HCT116 (cell line): Measurements from ENCODE around the gene SLC66A2. TPM values are rescaled to one million over a fixed set of nuclear protein-coding genes. Genes with fewer than 3 reads are reported as not detected.

Experiments
- ATAC-seq: fragments of 200-7000 bp; cut with Tn5 transposase; 2 replicates; pipeline ENCODE4 v1.9.1; 2020; ENCODE audit warnings: mild to moderate bottlenecking, moderate library complexity
- BruUV-seq: library from RNA; stranded (reverse); fragments of 400-500 nt; replicated peaks from 2 replicates; lab custom pipeline; 2021; lab: Mats Ljungman, UMichigan
- CTCF ChIA-PET: fragments of 300-600 bp; sonication (Branson Sonifier 250); formaldehyde crosslinking; loops from one replicate; lab custom pipeline; 2021; ENCODE audit warnings: antibody characterized with exemption; lab: Charles Lee
- POLR2A ChIA-PET: fragments of 300-600, 350-600 bp; sonication (Branson Sonifier 250); formaldehyde crosslinking; loops from one replicate; lab custom pipeline; 2021; ENCODE audit warnings: antibody characterized with exemption; lab: Charles Lee
- RAD21 ChIA-PET, 2 experiments: fragments of 300-600 bp; sonication (Branson Sonifier 250); formaldehyde crosslinking; loops; one replicate each; lab custom pipeline; 2023; ENCODE audit warnings: low total read pairs in 2 of 2; ENCODE audit not compliant: uncharacterized antibody in 2 of 2, unreplicated experiment in 2 of 2, low non-redundant PET in 1 of 2; lab: Charles Lee
- DNase-seq: peaks from one replicate; pipeline ENCODE4 v3.0.0-alpha.2; 2010; ENCODE audit warnings: low read depth, low spot score
- H2AFZ ChIP-seq: fragments of 200-600 bp; shearing (Covaris generic), sonication (generic); 2 replicates; pipeline ENCODE4 v1.6.1; 2017; ENCODE audit warnings: low read depth, mixed run types, mixed read lengths, antibody characterized with exemption, low read length; ENCODE audit not compliant: poor library complexity, severe bottlenecking
- H3K27ac ChIP-seq: 2 replicates; pipeline ENCODE4 v1.5.1; 2012; ENCODE audit warnings: low read depth, low read length
- H3K27me3 ChIP-seq: fragments of 200-600 bp; sonication (generic); 2 replicates; pipeline ENCODE4 v1.6.1; 2016; ENCODE audit warnings: mixed run types, low read length, mixed read lengths; ENCODE audit not compliant: insufficient read depth
- H3K36me3 ChIP-seq, 2 experiments: fragments of 200-500 bp in 1 of 2; fragments of 200-600 bp in 1 of 2; sonication (Bioruptor generic) in 1 of 2; sonication (generic) in 1 of 2; 2 replicates each; pipeline versions ENCODE4 v1.5.1 to v1.6.1; 2014 to 2016; ENCODE audit warnings: low read length in 2 of 2, inconsistent platforms in 1 of 2, mixed read lengths in 1 of 2, mixed run types in 1 of 2; ENCODE audit not compliant: insufficient read depth in 2 of 2, control insufficient read depth in 1 of 2
- H3K4me1 ChIP-seq, 2 experiments: fragments of 200-600 bp in 1 of 2; sonication (generic) in 1 of 2; 2 replicates each; pipeline versions ENCODE4 v1.5.1 to v1.6.1; 2012 to 2017; ENCODE audit warnings: low read length in 2 of 2, inconsistent platforms in 1 of 2, mild to moderate bottlenecking in 1 of 2, mixed read lengths in 1 of 2, mixed run types in 1 of 2, moderate library complexity in 1 of 2; ENCODE audit not compliant: insufficient read depth in 2 of 2, control insufficient read depth in 1 of 2
- H3K4me2 ChIP-seq: fragments of 200-600 bp; sonication (generic); 2 replicates; pipeline ENCODE4 v1.6.1; 2017; ENCODE audit warnings: mixed run types, low read length, mixed read lengths
- H3K4me3 ChIP-seq, 2 experiments: fragments of 200-600 bp in 1 of 2; sonication (generic) in 1 of 2; replicated peaks in 1 of 2; 2 replicates each; pipeline ENCODE4 v1.5.1; 2011 to 2016; ENCODE audit warnings: low read length in 2 of 2, control low read depth in 1 of 2, low read depth in 1 of 2, mild to moderate bottlenecking in 1 of 2, mixed read lengths in 1 of 2, mixed run types in 1 of 2
- H3K79me2 ChIP-seq: fragments of 200-600 bp; sonication (generic); 2 replicates; pipeline ENCODE4 v1.6.1; 2017; ENCODE audit warnings: mild to moderate bottlenecking, mixed run types, low read length, moderate library complexity, mixed read lengths; ENCODE audit not compliant: insufficient read depth
- H3K9ac ChIP-seq: fragments of 200-600 bp; sonication (generic); 2 replicates; pipeline ENCODE4 v1.6.1; 2016; ENCODE audit warnings: low read length, mixed read lengths
- H3K9me2 ChIP-seq: fragments of 200-600 bp; sonication (generic), shearing (Covaris generic); 2 replicates; pipeline ENCODE4 v1.6.1; 2017; ENCODE audit warnings: mixed run types, mild to moderate bottlenecking, moderate library complexity; ENCODE audit not compliant: insufficient read depth
- H3K9me3 ChIP-seq, 2 experiments: fragments of 200-500 bp in 1 of 2; fragments of 200-600 bp in 1 of 2; sonication (Bioruptor generic) in 1 of 2; sonication (generic) in 1 of 2; 2 replicates each; pipeline ENCODE4 v1.6.1; 2014 to 2017; ENCODE audit warnings: low read length in 2 of 2, mixed read lengths in 2 of 2, inconsistent platforms in 1 of 2, low read depth in 1 of 2, mild to moderate bottlenecking in 1 of 2, mixed run types in 1 of 2, moderate library complexity in 1 of 2; ENCODE audit not compliant: control insufficient read depth in 1 of 2, insufficient read depth in 1 of 2
- H4K20me1 ChIP-seq: fragments of 200-600 bp; sonication (generic), shearing (Covaris generic); 2 replicates; pipeline ENCODE4 v1.6.1; 2017; ENCODE audit warnings: mixed run types, mild to moderate bottlenecking, moderate library complexity; ENCODE audit not compliant: insufficient read depth
- CBX3 ChIP-seq: IDR thresholded peaks from 2 replicates; pipeline ENCODE4 v1.6.1; 2012; ENCODE audit warnings: low read depth
- EGR1 ChIP-seq: IDR thresholded peaks from 2 replicates; pipeline ENCODE4 v1.6.1; 2012; ENCODE audit warnings: low read depth
- EZH2 ChIP-seq: fragments of 200-600 bp; sonication (generic); IDR thresholded peaks from 2 replicates; pipeline ENCODE4 v1.6.1; 2017; ENCODE audit warnings: antibody characterized with exemption, mixed run types
- JUND ChIP-seq: IDR thresholded peaks from 2 replicates; pipeline ENCODE4 v1.6.1; 2012
- MAX ChIP-seq: IDR thresholded peaks from 2 replicates; pipeline ENCODE4 v1.6.1; 2012
- POLR2A ChIP-seq: IDR thresholded peaks from 2 replicates; pipeline ENCODE4 v1.7.0; 2011; ENCODE audit warnings: borderline replicate concordance; ENCODE audit not compliant: insufficient read depth, insufficient read length; ENCODE audit errors: extremely low read depth
- RAD21 ChIP-seq: IDR thresholded peaks from 2 replicates; pipeline ENCODE4 v1.6.1; 2012; ENCODE audit warnings: low read depth, mild to moderate bottlenecking
- YY1 ChIP-seq: IDR thresholded peaks from 2 replicates; pipeline ENCODE4 v1.6.1; 2011; ENCODE audit warnings: low read length, low read depth, moderate library complexity, mild to moderate bottlenecking; ENCODE audit not compliant: insufficient replicate concordance; ENCODE audit errors: extremely low read depth
- ZNF274 ChIP-seq: fragments of 200-500 bp; sonication (Bioruptor generic); IDR thresholded peaks from 2 replicates; pipeline ENCODE4 v1.6.1; 2014; ENCODE audit warnings: mild to moderate bottlenecking, low read depth, low read length, inconsistent platforms
- intact Hi-C: fragments of 100-400 bp; cut with micrococcal nuclease; formaldehyde crosslinking; loops from 2 replicates; pipeline ENCODE4 v1.10.0; 2022
- total RNA-seq: library from RNA; stranded (reverse); gene quantifications from one replicate; pipeline ENCODE4 v1.2.1, GENCODE V29; 2021; ENCODE audit not compliant: unreplicated experiment
- TF ChIP-seq, protein P1 (sequence below): IDR thresholded peaks from 2 replicates; pipeline ENCODE4 v1.6.1; 2012

The SLC66A2 gene
- total RNA-seq, 1 experiment from 2014 or later, result 44.9 TPM

- CTCF ChIA-PET, result no interaction called here
- peaks cover 94% of the 10 kb centered on the region for H3K79me2 ChIP-seq
- H3K9ac ChIP-seq, result no peak overlapping the region
- POLR2A ChIA-PET, result no interaction called here
- H3K4me3 ChIP-seq, result no peak overlapping the region
- no peak for ATAC-seq
- BruUV-seq, result no TSS peak
- peaks cover 49% of the 10 kb centered on the region; the same call in 1 of the 2 replicates for H4K20me1 ChIP-seq
- H3K9me2 ChIP-seq, result no peaks in the 10 kb centered on the region
- TF ChIP-seq EGR1 (no peak), POLR2A (no peak), CBX3 (no peak), ZNF274 (no peak)
- DNase-seq, result no peak
- peaks cover 36 to 41% of the 10 kb centered on the region in 2 experiments for H3K36me3 ChIP-seq
- H3K9me3 ChIP-seq, result no peaks in the 10 kb centered on the region
- no peaks in the 10 kb centered on the region for H3K27me3 ChIP-seq
- no peak overlapping the region for H3K27ac ChIP-seq
- H3K4me1 ChIP-seq, result peaks cover 3 to 10% of the 10 kb centered on the region in 2 experiments
- no peak overlapping the region for H3K4me2 ChIP-seq
- intact Hi-C loops, result no loop called here
- RAD21 ChIA-PET, result no interaction called here
- no peak overlapping the region for H2AFZ ChIP-seq
Measured at GRCh38 chr18:79973517-79973916, 22.1 kb upstream of the SLC66A2 start.

DNA sequence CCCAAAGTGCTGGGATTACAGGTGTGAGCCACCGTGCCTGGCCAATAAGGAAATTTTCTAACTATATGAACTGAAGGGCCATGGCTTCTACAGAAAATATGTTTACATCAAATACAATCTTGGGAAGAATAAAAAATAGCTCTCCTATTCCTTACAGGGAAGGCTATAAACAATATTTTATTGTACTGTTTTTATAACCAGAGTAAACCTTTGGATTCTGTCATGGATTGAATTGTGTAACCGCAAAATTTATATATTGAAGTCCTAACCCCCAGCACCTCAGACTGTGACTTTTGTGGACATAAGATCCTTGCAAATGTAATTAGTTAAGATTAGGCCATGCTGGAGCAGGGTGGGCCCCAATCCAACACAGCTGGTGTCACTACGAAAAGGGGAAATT, 21.3 kb upstream of the SLC66A2 start:
- Histone ChIP-seq H3K9ac (no peak overlapping the region), H3K27me3 (no peaks in the 10 kb centered on the region), H3K27ac (no peak overlapping the region), H3K9me3 (no peaks in the 10 kb centered on the region), H3K36me3 (peaks cover 33 to 41% of the 10 kb centered on the region in 2 experiments), H3K4me1 (peaks cover 10 to 18% of the 10 kb centered on the region in 2 experiments), H3K9me2 (no peaks in the 10 kb centered on the region), H2AFZ (no peak overlapping the region), H4K20me1 (peaks cover 41% of the 10 kb centered on the region; the same call in 1 of the 2 replicates), H3K4me2 (no peak overlapping the region), H3K79me2 (peaks cover 94% of the 10 kb centered on the region), H3K4me3 (no peak overlapping the region)
- ATAC-seq (no peak), DNase-seq (no peak)
- RAD21 ChIA-PET, result no interaction called here
- no peak for TF ChIP-seq EZH2
- TF ChIP-seq JUND, result no peak
- no peak for TF ChIP-seq EGR1
- no peak for TF ChIP-seq CBX3
- TF ChIP-seq RAD21, result no peak
- TF ChIP-seq, protein P1, sequence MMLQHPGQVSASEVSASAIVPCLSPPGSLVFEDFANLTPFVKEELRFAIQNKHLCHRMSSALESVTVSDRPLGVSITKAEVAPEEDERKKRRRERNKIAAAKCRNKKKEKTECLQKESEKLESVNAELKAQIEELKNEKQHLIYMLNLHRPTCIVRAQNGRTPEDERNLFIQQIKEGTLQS, result no peak
- TF ChIP-seq YY1, result no peak
- no peak for TF ChIP-seq MAX
- POLR2A ChIA-PET, result no interaction called here
- intact Hi-C loops, result no loop called here
- CTCF ChIA-PET, result no interaction called here
- BruUV-seq, result no TSS peak
